AG04449 (cell line): ENCODE measurements around the gene KCP.

Experiments
- CTCF ChIA-PET: fragments of 350-600 bp; formaldehyde crosslinking; extraction: SDS; loops from one replicate; lab custom pipeline; 2021; ENCODE audit warnings: antibody characterized with exemption; lab: Yijun Ruan, JAX
- POLR2A ChIA-PET: fragments of 400-600, 350-600 bp; formaldehyde crosslinking; extraction: SDS; loops from one replicate; lab custom pipeline; 2020; ENCODE audit warnings: antibody characterized with exemption, inconsistent platforms; lab: Yijun Ruan, JAX
- DNase-seq: peaks from one replicate; pipeline ENCODE4 v3.0.0-alpha.2; 2010; ENCODE audit warnings: low read depth, low spot score
- H3K4me3 ChIP-seq: 2 replicates; pipeline ENCODE4 v1.5.1; 2011; ENCODE audit warnings: low read depth, mild to moderate bottlenecking, control low read depth, low read length
- TF ChIP-seq, protein P1 (sequence below): IDR thresholded peaks from one replicate; pipeline ENCODE4 v1.5.1; 2011; ENCODE audit warnings: mild to moderate bottlenecking, moderate library complexity, low read length, control low read depth, inconsistent platforms; ENCODE audit not compliant: insufficient read depth; ENCODE audit errors: missing control alignments

The KCP gene

GRCh38 chr7:128948976-128949760 lies 38.7 kb upstream of the KCP start:
- no peak overlapping the region for H3K4me3 ChIP-seq
- no peak for DNase-seq
- ChIA-PET CTCF (interaction anchor here (1.4 to 1.9 kb wide), 2 partner anchors 9 to 10 kb away, joined by 3 to 7 read pairs; no protein-coding TSS in a partner anchor), POLR2A (no interaction called here)
- TF ChIP-seq, protein P1, sequence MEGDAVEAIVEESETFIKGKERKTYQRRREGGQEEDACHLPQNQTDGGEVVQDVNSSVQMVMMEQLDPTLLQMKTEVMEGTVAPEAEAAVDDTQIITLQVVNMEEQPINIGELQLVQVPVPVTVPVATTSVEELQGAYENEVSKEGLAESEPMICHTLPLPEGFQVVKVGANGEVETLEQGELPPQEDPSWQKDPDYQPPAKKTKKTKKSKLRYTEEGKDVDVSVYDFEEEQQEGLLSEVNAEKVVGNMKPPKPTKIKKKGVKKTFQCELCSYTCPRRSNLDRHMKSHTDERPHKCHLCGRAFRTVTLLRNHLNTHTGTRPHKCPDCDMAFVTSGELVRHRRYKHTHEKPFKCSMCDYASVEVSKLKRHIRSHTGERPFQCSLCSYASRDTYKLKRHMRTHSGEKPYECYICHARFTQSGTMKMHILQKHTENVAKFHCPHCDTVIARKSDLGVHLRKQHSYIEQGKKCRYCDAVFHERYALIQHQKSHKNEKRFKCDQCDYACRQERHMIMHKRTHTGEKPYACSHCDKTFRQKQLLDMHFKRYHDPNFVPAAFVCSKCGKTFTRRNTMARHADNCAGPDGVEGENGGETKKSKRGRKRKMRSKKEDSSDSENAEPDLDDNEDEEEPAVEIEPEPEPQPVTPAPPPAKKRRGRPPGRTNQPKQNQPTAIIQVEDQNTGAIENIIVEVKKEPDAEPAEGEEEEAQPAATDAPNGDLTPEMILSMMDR = no peak

DNA sequence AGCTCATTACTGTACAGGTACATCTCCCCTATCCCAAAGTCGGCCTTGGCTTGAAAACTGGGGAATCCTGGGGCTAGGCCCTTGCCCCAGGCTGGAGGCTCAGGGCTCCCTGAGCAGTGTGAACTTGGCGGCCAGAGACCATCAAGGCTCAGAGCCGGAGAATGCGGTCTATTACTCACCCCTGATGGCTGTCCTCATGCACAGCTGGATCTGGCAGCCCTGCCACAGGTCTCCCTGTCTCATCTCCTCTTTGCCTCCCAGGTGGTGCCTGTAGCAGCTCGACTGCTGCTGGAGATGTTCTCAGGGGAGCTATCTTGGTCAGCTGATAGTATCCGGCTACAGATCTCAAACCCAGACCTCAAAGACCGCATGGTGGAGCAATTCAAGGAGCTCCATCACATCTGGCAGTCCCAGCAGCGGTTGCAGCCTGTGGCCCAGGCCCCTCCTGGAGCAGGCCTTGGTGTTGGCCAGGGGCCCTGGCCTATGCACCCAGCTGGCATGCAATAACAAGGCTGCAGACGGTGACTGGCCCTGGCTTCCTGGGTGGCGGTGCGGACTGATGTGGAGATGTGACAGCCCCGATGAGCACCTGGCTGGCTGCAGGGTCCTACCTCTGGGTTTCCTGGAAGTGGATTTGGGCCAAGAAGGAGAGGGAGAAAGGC lies 37.9 kb upstream of the KCP start:
- POLR2A ChIA-PET = no interaction called here
- CTCF ChIA-PET = interaction anchor here (1.0 to 1.9 kb wide), 3 partner anchors 11 to 143 kb away, joined by 3 to 7 read pairs (median 3); no protein-coding TSS in a partner anchor
- TF ChIP-seq, protein P1 = no peak
- DNase-seq = no peak
- H3K4me3 ChIP-seq = no peak overlapping the region

DNA sequence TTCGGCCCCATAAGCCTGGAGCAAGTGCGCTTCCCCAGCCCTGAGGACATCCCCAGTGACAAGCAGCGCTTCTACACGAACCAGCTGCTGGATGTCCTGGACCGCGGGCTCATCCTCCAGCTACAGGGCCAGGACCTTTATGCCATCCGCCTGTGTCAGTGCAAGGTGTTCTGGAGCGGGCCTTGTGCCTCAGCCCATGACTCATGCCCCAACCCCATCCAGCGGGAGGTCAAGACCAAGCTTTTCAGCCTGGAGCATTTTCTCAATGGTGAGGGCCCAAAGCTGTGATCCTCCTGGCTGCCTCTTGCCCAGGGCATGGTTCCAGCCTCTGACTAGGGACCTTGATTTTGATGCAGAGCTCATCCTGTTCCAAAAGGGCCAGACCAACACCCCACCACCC lies 37.3 kb upstream of the KCP start:
- TF ChIP-seq, protein P1 = no peak
- H3K4me3 ChIP-seq = no peak overlapping the region
- POLR2A ChIA-PET = no interaction called here
- no peak for DNase-seq
- CTCF ChIA-PET = interaction anchor here (1.0 to 1.9 kb wide), 3 partner anchors 11 to 144 kb away, joined by 3 to 7 read pairs (median 3); no protein-coding TSS in a partner anchor

GRCh38 chr7:128946936-128947830 lies 36.7 kb upstream of the KCP start:
- DNase-seq = no peak
- ChIA-PET CTCF (interaction anchor here (1.0 to 1.9 kb wide), 3 partner anchors 12 to 144 kb away, joined by 3 to 7 read pairs (median 3); no protein-coding TSS in a partner anchor), POLR2A (no interaction called here)
- TF ChIP-seq, protein P1 = peak; percentile 2
- no peak overlapping the region for H3K4me3 ChIP-seq

- ChIA-PET CTCF (interaction anchor here (1.0 kb wide), 1 partner anchor 10 kb away, joined by 3 read pairs; no protein-coding TSS in a partner anchor), POLR2A (no interaction called here)
- no peak overlapping the region for H3K4me3 ChIP-seq
- TF ChIP-seq, protein P1 = no peak
- DNase-seq = no peak
Observed at GRCh38 chr7:128945668-128946366, 35.3 kb upstream of the KCP start.
